Hepatocyte (in vitro differentiated cells): ENCODE measurements around the gene NR1I2.

Experiments
- EZH2 ChIP-seq: fragments of 200-600 bp; sonication (generic); IDR thresholded peaks from 2 replicates; pipeline ENCODE4 v1.6.1; 2016; ENCODE audit warnings: antibody characterized with exemption, mild to moderate bottlenecking, borderline replicate concordance
- TF ChIP-seq, protein P1 (sequence below): fragments of 200-600 bp; sonication (generic); IDR thresholded peaks from 2 replicates; pipeline ENCODE4 v1.5.1; 2016; ENCODE audit warnings: antibody characterized with exemption, mild to moderate bottlenecking; ENCODE audit not compliant: poor library complexity

DNA sequence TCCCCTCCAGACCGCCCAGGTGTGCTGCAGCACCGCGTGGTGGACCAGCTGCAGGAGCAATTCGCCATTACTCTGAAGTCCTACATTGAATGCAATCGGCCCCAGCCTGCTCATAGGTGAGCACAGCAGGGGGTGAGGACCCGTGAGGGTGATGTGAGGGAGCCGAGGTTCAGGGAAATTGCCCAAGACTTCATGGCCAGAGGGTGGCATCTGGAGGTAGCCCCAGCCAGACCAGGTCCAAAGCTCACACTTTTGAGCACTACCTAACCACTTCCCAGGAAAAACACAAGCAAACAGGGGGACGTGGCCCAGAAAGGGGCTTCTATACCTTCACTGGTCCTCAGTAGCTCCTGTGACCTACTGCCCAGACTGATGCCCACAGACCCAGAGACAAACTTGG lies 33.8 kb downstream of the NR1I2 start:
- TF ChIP-seq, protein P1, sequence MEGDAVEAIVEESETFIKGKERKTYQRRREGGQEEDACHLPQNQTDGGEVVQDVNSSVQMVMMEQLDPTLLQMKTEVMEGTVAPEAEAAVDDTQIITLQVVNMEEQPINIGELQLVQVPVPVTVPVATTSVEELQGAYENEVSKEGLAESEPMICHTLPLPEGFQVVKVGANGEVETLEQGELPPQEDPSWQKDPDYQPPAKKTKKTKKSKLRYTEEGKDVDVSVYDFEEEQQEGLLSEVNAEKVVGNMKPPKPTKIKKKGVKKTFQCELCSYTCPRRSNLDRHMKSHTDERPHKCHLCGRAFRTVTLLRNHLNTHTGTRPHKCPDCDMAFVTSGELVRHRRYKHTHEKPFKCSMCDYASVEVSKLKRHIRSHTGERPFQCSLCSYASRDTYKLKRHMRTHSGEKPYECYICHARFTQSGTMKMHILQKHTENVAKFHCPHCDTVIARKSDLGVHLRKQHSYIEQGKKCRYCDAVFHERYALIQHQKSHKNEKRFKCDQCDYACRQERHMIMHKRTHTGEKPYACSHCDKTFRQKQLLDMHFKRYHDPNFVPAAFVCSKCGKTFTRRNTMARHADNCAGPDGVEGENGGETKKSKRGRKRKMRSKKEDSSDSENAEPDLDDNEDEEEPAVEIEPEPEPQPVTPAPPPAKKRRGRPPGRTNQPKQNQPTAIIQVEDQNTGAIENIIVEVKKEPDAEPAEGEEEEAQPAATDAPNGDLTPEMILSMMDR, result no peak
- TF ChIP-seq EZH2, result no peak
